Measurements from ENCODE around the gene SYTL4. TPM values are rescaled to one million over a fixed set of nuclear protein-coding genes. Genes with fewer than 3 reads are reported as not detected.

The SYTL4 gene
- total and polyA plus RNA-seq, 2 of the 8 experiments (the other 6 are each of a cell fraction or from before 2014, with no cell fraction given): 0.11 TPM

DNA sequence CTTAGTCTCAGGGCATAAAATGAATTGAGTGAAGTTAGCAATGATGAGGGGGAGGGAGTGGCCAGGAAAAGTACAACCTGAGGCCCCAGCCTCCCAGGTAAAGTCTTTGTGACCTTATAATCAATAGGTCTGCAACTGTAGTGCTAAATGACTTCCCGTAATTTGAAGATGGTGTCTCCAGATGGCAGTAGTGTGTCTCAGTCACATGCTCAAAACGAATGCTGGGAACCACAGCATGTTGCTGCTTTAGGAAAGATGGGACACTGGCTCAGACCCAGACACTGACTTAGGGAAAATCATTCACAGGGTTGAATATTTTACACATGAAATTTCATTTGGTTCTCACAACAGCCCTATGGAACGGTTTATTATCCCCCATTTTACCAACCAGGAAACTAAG, 77.7 kb downstream of the SYTL4 start:
- Histone ChIP-seq H3K23me2 (ENCODE audit: low read depth, low read length) (no peaks in the 10 kb centered on the region), H2AFZ (ENCODE audit: low read length) (no peak overlapping the region), H4K91ac (replicated peaks; ENCODE audit: insufficient read length, low read length) (no peak overlapping the region), H3K9me3 (ENCODE audit: insufficient read depth in 2 of 2, low read depth in 1 of 2, low read length in 1 of 2) (no peaks in the 10 kb centered on the region), H3K79me2 (ENCODE audit: control insufficient read depth in 1 of 2, insufficient read depth in 2 of 2, low read length in 2 of 2) (no peaks in the 10 kb centered on the region), H3K4me2 (ENCODE audit: insufficient read depth in 1 of 2, low read depth in 2 of 2, low read length in 2 of 2) (no peak overlapping the region), H3K4ac (replicated peaks; ENCODE audit: insufficient read length, low read depth, low read length) (no peak overlapping the region), H2BK120ac (replicated peaks; ENCODE audit: low read depth, low read length) (no peak overlapping the region), H4K20me1 (replicated peaks in 1 of 2; ENCODE audit: control insufficient read depth in 1 of 2, insufficient read depth in 2 of 2, low read length in 2 of 2) (no peaks in the 10 kb centered on the region), H3K9ac (replicated peaks in 1 of 4; ENCODE audit: extremely low read depth in 1 of 4, low read depth in 3 of 4, low read length in 3 of 4) (no peak overlapping the region), H3K56ac (replicated peaks; ENCODE audit: insufficient read length, low read depth, low read length) (no peak overlapping the region), H2BK5ac (ENCODE audit: low read depth, low read length) (no peak overlapping the region), H2AK5ac (ENCODE audit: low read depth, low read length) (no peak overlapping the region), H4K5ac (ENCODE audit: insufficient read length, low read depth, low read length) (no peak overlapping the region), H3K36me3 (ENCODE audit: control insufficient read depth in 2 of 4, insufficient read depth in 4 of 4, low read length in 3 of 4) (no peaks in the 10 kb centered on the region), H3K14ac (ENCODE audit: insufficient read length) (no peak overlapping the region), H3K27me3 (replicated peaks in 1 of 4; ENCODE audit: control insufficient read depth in 3 of 4, extremely low read depth in 1 of 4, insufficient read depth in 3 of 4, low read length in 3 of 4) (no peaks in the 10 kb centered on the region), H3K4me1 (replicated peaks in 1 of 4; ENCODE audit: control insufficient read depth in 3 of 4, insufficient read depth in 4 of 4, low read length in 3 of 4) (peaks cover 0 to 6% (median 0%) of the 10 kb centered on the region in 4 experiments; a peak in 2 of 7 replicates), H3K23ac (ENCODE audit: insufficient read length) (no peak overlapping the region), H3K18ac (ENCODE audit: extremely low read depth, low read length) (no peak overlapping the region), H3K79me1 (ENCODE audit: low read depth, low read length) (no peaks in the 10 kb centered on the region), H3K27ac (ENCODE audit: low read depth, low read length) (no peak overlapping the region), H2BK20ac (ENCODE audit: low read length) (no peak overlapping the region), H3K4me3 (ENCODE audit: extremely low read depth in 1 of 4, insufficient read depth in 2 of 4, low read depth in 3 of 4, low read length in 4 of 4) (no peak overlapping the region), H2BK12ac (ENCODE audit: low read depth, low read length) (no peak overlapping the region), H2BK15ac (ENCODE audit: low read length) (no peak overlapping the region), H4K8ac (ENCODE audit: extremely low read depth, insufficient read depth, low read length) (no peak overlapping the region)
- WGBS, 2 experiments (ENCODE audit: extremely low coverage in 1 of 2, insufficient coverage in 1 of 2, insufficient read length in 1 of 2, insufficient replicate concordance in 2 of 2, low coverage in 1 of 2, low lambda C conversion rate in 2 of 2, missing lambda C conversion rate in 1 of 2): 45% methylated on average over 3 of the region's 3 CpGs; no CpG with 5 or more reads in 1 of the 2 experiments
- DNase-seq (ENCODE audit: low read depth in 1 of 2, low spot score in 2 of 2) (no peak), FAIRE-seq (peak; percentile 91)
- no peak for TF ChIP-seq NANOG (IDR thresholded peaks at IDR 0.05; ENCODE audit: insufficient read depth, low read depth, low read length, poor library complexity, severe bottlenecking)
- TF ChIP-seq, protein P1, sequence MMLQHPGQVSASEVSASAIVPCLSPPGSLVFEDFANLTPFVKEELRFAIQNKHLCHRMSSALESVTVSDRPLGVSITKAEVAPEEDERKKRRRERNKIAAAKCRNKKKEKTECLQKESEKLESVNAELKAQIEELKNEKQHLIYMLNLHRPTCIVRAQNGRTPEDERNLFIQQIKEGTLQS (IDR thresholded peaks at IDR 0.05; ENCODE audit: insufficient read depth, low read depth, low read length): peak; percentile 54; the same call in 1 of the 2 replicates
- peak in 1 of 2 experiments; percentile 23; a peak in 1 of 4 replicates for TF ChIP-seq RAD21 (IDR thresholded peaks at IDR 0.05 in 1 of 2, conservative IDR thresholded peaks at IDR 0.05 in 1 of 2; ENCODE audit: low read depth in 2 of 2, low read length in 2 of 2)
- TF ChIP-seq, protein P2, sequence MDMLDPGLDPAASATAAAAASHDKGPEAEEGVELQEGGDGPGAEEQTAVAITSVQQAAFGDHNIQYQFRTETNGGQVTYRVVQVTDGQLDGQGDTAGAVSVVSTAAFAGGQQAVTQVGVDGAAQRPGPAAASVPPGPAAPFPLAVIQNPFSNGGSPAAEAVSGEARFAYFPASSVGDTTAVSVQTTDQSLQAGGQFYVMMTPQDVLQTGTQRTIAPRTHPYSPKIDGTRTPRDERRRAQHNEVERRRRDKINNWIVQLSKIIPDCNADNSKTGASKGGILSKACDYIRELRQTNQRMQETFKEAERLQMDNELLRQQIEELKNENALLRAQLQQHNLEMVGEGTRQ (IDR thresholded peaks at IDR 0.05; ENCODE audit: low read length): peak; percentile 68
- TF ChIP-seq, protein P3, sequence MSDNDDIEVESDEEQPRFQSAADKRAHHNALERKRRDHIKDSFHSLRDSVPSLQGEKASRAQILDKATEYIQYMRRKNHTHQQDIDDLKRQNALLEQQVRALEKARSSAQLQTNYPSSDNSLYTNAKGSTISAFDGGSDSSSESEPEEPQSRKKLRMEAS (IDR thresholded peaks at IDR 0.05): peak; percentile 50
- no peak for TF ChIP-seq YY1 (IDR thresholded peaks at IDR 0.05; ENCODE audit: low read depth, low read length)
- peak in 2 of 3 experiments; percentile 25 to 53; a peak in 2 of 4 replicates for TF ChIP-seq CTCF (IDR thresholded peaks at IDR 0.05; ENCODE audit: control extremely low read depth in 1 of 3, insufficient read depth in 1 of 3, low read depth in 1 of 3, low read length in 3 of 3)
- CTCF ChIA-PET (ENCODE audit: partially characterized antibody): interaction anchor here (0.5 to 4.3 kb wide), 13 partner anchors 8 to 1895 kb away, joined by 3 to 22 read pairs (median 5); partner anchors contain the start of gene TSPAN6
- POLR2A ChIA-PET (ENCODE audit: partially characterized antibody): interaction anchor here (0.8 kb wide), 1 partner anchor 11 kb away, joined by 3 read pairs; no protein-coding TSS in a partner anchor
